Retina (tissue), 1 donor: ENCODE data around the gene WDR27.
A peak's percentile ranks its signal among the peaks of the same experiment; 100 is the strongest.
"Not testable (repeated sequence)": the region's sequence is repeated elsewhere in the genome, so short reads cannot be mapped to it uniquely, and the experiment has no call there.

Source experiments
- DNase-seq: peaks from one replicate; pipeline ENCODE4 v3.0.0-alpha.2; 2016

WDR27 gene

DNA sequence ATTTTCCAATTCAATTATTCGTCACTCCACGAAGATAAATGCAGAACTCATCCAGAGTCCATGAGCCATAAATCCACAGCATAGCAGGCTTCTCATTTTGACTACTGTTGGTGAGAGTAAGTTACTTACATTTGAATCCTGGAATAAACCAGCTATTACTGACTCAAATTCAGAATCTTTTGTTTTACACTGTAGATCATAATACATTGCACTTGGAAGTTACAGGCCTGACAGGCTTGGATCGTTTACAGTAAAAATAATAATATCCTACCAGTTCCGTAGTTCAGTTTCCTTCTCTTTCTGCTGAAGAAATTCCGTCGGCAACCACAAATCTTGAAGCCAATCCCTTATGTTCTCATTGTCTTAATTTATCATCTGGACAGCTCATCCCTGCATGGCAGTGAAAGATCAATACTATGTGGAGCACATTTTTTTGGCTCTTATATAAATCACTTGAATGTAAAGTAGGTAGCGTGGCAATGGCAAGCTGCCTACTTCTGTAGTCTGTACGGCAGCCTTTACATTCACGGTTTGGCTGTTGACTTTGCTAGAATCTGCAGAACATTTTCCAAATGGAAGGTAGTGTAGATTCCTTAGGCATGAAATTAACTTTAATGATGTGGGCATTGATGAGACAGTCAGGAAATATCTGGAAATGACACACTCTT is 142.9 kb downstream of the WDR27 start:
- no peak for DNase-seq

DNA sequence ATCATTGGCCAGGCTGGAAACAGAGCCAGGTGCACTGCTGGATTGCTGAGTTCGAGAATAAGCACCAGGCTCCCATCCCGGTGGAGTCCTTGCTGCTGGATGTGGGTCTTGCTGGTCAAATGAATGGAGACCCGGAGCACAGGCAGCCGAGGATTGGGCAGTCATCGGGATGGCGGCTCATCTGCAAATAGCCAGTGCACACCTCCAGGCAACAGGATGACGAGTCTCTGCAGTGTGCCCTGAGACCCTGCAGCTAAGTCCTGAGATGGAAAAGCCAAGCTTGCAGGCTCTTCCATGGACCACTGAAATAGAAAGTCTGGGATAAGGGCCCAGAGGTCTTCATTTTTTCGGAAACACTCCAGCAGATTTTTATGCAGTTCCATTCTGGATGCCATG is 143.5 kb downstream of the WDR27 start:
- DNase-seq = no peak

DNA sequence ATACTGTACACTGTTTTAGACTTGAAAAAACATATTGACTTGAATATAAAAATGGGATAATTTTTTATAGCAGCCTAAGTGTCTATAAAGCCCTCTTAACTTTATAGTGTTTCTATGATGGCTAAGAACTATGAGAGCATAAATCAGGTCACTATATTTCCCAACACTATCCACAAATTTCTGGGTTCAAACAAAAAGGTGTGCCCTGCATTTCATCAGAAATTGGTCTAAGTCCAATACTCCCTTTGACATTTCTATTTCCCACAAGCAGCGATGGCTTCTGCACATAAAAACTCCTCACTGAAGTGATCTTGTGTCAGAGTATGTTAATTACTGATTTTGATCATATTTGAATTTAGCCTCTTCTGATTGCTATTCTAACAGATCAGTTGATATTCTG is 143.9 kb downstream of the WDR27 start:
- DNase-seq = no peak

DNA sequence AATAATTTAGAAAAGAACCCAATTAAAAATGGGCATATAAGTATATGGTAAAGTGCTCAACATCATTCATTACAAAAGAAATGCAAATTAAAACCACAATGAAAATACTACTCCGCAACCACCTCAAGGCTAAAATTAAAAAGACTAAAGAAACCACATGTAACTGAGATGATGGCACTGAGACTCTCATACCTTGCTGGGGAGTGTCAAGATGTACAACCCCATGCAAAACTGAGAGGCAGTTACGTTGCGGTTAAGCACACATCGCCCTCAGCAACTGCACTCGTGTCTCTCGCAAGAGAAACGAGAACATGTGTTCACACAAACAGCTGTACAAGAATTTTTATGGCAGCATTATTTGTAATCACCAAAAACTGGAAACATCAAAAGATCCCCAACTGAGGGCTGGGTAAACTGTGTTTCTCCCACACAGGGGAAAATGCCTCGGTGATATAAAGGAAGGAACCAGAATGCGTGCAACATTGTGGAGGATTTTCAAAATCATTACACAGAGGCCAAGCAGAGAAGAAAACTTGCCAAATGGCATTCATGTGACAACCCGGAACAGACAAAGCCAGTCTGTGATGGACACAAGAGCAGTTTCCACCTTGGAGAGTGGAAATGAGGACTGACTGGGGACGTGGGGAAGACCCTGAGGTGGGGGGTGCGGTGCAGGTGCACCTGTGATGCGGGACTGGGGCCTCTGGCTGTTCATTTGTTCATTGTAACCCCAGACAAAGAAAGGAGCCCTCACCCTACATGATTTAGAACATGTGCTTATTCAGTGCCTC is 144.9 kb downstream of the WDR27 start:
- no peak for DNase-seq

DNA sequence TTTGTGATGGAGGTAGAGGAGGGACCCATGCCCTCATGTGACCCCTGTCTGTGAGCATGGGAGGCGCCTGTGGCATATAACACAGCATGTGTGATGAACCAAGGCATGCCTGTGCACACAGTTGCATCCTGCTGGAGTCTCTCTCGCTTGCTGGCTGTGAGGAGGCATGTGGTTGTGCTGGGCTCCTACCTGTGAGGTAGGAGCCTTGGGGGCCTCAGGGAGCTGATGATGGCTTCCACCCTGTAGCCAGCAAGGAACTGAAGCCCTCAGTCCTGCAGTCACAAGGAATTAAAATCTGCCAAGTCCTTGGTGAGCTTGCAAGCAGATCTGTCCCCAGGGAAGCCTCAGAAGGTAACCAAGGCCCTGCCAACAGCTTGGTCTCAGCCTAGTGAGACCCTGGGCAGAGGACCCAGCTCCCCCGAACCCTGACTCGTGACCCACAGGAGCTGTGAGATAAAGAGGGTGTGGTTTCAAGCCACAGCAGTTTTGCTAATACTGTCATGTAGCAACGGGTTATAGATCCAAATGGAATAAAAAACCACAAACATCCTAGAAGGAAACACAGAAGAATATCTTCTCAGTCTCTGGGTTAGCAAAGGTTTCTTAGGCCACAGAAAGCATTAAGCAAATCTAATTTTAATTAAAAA is 145.7 kb downstream of the WDR27 start:
- no peak for DNase-seq

DNA sequence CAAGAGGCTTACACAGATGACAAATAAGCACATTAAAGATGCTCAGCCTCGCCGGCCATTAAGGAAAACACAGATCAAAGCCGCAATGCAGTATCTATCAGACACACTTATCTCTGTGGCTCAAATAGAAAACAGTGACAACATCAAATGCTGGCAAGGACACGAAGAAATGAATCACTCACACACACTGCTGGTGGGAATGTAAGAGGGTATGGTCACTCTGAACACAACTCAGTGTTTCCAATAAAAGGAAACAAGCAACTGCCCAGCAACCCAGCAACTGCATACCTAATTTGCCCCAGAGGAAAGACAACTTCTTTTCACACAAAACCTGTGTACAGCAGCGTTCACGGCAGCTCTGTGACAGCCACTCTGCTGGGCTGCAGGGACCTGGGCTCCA is 155.8 kb downstream of the WDR27 start:
- DNase-seq = no peak

DNA sequence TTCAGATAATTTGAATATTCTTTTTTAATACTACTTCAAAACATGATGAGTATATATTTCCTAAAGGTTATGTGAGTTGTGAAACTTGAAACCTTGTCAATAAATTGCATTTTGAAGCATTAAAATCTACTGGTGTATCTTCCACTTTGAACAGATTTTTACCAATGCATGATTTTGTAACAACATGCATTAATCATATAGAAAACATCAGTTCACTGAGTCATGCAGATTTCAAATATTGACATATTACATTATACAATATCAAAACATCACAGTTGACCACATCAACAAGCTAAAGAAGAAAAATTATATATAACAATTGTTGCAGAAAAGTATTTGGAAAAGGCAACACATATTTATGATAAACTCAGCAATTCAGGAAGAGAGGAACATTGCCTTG is 158.1 kb downstream of the WDR27 start:
- no peak for DNase-seq

DNA sequence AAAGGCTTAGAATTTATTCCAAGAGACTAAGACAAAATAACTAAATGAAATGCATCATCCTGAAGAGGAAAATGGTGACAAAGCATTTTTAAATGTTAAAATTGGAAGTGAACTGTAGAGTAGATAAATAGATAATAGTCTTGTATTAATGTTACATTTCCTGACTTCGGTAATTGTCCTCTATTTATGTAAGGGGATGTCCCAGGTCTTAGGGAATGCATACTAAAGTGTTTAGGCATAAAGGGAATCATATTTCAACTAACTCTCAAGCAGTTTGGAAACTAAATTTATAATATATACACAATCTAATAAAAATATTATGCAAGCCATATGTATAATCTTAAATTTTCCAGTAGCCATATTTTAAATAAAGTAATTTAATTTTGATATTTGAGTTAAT is 159.3 kb downstream of the WDR27 start:
- no peak for DNase-seq

DNA sequence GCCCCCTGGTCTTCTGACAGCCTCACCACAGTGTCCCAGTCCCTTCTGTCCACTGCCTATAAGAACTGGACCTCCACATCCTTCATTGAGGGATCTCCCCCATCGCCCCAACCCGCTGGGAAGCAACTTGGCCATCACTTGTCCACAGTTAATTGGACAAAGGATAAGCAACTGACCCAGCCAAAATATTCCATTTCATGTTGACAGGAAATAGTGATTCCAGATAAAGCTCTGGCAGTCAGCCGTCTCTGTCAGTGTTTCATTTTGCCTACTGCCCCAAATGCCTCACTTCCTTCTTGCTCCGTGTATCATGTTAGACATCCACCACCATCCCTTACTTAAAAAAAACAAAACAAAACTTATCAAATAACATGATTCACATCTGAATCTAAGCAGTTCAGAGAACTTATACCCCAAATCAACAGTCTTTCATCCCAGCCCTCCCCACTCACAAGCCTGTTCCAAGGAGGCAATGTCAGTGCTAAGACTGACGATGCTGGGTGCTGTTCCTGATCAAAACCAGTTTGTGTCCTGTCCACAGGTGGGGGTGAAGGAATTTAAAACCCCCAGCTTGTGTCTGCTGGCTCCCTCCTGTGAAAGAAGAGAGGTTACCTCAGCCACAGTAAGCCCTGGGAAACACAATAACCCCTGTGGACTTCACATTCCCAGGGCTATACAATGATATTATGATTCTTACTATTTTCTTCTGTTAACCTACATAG is 162.5 kb downstream of the WDR27 start:
- DNase-seq = no peak

DNA sequence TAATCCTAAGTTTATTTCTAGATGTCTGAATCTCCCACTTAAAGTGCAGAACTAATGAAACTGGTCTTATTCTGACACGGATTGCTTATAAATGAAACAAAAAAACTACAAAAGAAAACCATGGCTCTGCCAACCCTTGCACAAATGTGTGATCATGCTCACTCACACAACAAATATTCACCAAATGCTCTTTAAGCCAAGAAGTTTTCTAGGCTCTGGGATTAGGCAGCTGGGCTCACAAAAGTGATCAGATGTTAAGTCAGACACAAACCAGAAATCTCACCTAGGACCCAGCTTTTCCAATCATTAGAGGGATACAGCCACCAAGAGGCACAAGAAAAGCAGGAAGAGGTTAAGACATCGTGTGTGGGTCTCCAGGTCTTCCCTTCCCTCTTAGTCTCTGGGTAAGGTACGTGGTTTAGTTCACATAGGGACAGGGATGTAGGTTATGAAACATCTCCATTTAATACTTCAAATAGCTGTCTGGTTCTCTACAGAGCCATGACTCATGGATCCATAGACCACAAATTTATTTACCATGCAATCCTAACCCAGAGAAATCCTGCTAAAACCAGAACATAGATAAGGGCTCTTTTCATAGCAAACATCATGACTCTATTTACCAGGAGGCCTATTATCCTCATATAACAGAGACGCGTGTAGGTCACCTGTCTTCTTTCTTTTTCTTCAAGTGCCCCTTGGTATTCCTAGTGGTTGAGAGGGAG is 165.2 kb downstream of the WDR27 start:
- DNase-seq = no peak

DNA sequence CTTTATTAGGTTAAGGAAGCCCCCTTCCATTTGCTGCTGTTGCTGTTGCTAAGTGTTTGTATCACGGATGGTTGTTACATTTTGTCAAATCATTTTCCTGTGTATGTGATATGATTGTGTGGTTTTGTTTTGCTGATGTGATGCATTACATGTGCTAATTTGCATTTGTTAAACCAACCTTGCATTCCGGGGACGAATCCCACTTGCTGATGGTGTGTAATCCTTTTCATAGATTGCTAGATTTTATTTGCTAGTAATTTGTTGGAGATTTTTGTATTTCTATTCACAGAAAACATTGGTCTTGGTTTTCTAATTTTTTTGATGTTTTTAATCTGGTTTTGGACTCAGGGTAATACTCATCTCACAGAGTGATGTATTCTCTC is 167.8 kb downstream of the WDR27 start:
- DNase-seq = no peak

DNA sequence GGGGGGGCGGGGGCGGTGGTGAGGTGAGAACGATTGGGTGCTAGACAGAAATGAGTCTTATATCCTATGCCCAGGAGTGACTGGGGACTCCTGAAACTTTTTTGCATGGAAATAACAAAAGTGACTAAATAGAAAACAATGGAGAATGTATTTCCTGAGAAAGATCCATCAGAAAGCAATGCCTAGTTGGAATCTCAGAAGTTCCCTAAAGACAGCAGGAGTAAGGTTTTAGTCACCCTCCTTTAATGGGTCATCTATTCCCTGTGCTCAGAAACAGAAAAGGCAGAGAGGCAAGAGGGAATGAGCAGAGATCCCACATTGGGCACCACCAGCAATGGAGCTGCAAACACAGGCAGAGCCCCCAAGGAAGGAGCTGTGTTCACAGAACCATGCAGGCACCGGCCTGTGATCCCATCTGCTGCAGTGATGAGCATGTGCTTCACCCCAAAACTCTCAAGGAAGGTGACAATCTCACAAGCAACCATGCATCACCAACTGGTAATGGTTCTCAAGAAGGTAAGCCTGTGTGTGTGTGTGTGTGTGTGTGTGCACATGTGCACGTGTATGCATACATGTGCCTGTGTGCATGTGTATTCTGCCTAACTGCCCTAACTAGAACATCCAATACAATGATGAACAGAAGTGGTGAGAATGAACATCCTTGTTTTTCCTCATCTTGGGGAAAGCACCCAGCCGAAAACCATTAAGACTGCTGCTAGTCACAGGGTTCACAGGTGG is 168.4 kb downstream of the WDR27 start:
- no peak for DNase-seq

DNA sequence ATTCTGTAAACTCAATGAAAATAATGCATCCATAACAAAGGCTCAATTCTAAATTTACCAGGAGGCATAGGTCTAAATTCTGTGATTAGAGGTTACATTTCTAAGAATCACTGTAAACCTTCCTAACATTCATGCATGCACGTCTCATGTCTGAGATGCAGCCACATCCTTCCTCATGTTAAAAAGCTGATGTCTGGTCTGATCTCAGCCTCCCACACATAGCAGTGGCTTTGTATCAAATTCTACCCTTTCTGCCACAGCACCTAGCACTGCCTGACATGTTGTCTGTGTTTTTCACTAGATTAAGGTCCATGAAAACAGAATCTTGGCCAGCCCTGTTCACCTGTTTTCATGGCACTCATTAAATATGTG is 171.1 kb downstream of the WDR27 start:
- no peak for DNase-seq

DNA sequence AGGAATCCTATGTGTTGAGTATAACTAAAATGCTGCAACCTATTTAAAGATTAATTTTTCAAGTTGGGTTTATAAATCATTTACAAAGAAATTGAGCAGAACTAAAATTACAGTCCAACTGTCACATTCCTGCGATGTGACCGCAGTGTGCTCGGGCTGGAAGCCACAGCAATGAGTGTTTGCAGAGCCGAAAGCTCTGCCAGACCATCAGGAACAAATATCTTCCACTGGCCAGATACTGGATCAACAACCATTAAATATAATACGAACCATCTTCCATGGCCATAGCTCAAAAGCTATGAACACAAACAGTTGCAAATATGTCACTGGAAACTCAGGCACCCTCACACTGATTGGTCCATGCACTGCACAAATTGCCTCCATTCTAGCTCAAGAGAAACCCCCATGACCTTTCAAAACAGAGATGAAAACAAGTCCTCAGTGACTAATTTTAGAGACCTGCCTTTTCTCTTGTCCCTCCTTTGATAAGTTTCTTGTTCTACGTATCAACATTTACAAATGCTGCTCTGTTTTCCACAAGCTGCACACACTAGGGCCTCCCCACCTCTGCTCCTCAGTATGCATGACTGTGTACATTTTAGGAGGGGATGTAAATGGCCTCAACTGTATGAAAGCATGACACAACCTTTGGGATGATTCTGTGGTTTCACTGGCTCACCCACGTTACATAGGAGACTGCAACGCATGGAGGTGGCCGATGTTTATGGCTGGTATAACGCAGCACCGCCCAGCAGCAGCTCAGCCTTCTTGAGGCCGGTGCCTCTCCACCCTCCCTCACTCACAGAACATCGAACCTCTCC is 171.7 kb downstream of the WDR27 start:
- DNase-seq = peak; percentile 2

DNA sequence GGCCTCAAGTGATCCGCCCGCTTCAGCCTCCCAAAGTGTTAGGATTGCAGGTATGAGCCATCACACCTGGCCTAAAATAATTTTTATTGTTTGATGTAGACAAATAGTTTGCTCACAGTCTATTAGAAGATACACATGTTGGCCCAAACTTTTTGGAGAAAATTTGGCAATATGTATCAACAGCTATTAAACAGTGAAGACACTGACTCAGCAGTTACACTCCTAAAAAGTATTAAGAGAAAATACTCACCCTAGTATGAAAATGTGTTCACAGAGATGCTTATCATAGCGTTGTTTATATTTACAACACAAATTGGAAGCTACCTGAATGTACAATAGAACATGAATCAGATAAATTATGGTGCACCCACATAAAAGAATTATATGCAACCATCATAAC is 173.1 kb downstream of the WDR27 start:
- no peak for DNase-seq

DNA sequence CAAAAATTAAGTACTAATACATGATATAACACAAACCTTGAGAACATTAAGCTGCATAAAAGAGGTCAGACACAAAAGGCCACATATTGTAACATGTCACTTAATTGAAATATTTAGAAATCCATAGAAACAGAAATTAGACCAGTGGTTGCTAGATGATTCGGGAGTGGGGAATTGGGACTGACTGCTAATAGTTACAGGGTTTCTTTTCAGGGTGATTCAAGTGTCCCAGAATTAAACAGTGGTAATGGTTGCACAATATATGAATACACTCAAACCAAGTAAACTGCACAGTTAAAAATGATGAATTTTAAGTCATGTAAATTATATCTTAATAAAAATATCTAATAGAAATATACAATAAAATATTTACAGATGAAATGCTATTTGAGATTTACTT is 174.5 kb downstream of the WDR27 start:
- no peak for DNase-seq

DNA sequence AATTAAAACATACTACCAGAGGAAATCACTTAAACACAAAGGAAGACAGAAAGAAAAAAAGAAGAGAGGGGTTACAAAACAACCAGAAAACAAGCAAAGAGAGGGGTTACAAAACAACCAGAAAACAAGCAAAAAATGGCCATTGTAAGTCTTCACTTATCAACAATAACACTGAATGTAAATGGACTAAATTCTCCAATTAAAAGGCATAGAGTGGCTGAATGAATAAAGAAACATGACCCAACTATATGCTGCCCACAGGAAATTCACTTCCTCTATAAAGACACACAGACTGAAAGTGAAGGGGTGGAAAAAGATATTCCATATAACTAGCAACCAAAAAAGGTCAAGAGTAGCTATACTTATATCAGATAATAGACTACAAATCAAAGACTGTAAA is 180.0 kb downstream of the WDR27 start:
- no peak for DNase-seq

DNA sequence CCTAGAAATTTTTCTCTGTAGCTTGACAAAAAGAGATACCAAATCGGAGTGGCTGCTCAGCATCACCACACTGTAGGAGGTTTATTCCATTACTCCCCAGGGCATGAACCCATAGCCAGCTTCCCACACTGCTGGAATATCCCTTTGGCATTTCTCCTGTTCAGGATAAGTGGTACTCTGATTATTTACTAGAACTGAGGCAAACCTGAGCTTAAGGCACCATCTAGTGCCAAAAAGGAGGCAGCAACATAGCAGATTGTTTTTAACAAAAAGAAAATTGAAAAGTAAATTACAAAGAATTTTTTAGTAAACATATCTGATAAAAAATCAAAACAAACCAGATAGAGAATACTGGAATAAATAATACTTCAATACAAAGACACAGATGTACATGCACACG is 181.7 kb downstream of the WDR27 start:
- DNase-seq = no peak

DNA sequence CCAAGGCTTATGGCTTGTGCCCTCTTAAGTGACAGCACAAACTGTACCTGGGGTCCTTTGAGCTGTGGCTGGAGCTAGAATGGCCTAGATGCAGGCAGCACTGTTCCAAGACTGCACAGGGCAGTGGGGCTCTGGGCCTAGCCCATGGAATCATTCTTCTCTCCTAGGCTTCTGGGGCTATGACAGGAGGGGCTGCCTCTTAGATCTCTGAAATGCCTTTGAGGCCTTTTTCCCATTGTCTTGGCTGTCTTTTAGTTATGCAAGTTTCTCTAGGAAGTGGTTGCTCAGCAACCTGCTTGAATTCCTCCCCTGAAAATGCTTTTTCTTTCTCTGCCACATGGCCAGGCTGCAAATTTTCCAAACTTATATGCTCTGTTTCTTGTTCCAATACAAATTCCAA is 183.4 kb downstream of the WDR27 start:
- no peak for DNase-seq

DNA sequence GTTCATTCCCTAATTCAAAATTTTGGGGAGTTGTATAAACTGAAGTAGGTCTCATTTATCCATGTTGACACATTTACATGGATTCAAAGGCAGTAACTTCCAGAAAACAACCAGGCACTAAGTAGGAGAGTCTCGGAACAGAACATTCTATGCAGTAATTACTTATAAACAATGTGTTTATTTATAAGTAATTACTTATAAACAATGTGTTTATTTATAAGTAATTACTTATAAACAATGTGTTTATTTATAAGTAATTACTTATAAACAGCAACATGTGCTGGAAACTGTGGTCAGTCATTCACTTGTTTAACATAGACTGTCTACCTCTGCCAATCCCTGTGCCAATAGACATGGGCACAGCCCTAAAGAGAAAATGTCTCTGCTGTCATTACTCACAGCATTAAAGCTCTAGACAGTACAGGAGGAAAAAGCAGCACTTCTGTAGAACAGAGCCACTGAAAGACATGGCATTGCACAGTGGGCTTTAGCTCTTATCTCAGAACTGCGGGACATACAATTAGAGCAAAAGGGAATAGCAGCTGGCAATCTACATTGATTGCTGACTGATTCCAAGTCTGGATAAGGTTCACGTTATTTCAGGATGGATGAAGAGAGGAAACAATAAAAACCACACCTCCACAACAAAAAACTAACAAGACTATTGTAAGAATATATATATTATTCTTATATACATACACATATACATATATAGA is 188.2 kb downstream of the WDR27 start:
- DNase-seq = no peak

DNA sequence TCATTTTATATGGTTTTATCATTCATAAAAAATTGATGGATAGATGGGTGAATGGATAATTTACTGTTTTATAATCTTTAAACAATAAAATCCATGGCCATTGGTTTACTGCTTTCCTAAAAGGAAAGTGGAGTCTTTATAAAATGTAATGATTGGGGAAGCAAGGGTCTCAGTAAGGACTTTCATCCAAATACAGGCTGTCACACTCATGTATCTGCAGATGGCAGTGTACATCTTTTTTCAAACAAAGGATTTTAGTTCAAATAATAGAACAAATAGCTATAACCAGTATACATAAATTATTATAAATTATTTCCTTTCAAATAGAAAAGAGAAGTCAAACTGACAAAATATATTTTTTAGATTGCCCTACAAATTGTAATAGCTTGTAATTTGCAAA is 190.0 kb downstream of the WDR27 start:
- DNase-seq = not testable (repeated sequence)
